CD4-positive, alpha-beta T cell treated with Interferon gamma for 1 hour (primary cell): ENCODE data around the gene LRCH2.
"Not testable (repeated sequence)": the region's sequence is repeated elsewhere in the genome, so short reads cannot be mapped to it uniquely, and the experiment has no call there.

Experiments
- DNase-seq: peaks from one replicate; pipeline ENCODE4 v3.0.0-alpha.2; 2020

The LRCH2 gene

GRCh38 chrX:115233497-115234455, at the start of gene LRCH2:
LRCH2 (minus strand) TSS chrX:115234096; CDS start chrX:115234041, 55 bp downstream.
- no peak for DNase-seq

GRCh38 chrX:115269051-115269683, 35.3 kb upstream of the LRCH2 start:
- no peak for DNase-seq

- DNase-seq = no peak
Measured at GRCh38 chrX:115268421-115268820, 34.5 kb upstream of the LRCH2 start.

GRCh38 chrX:115266300-115266699, 32.4 kb upstream of the LRCH2 start:
- DNase-seq = no peak

- no peak for DNase-seq
Measured at GRCh38 chrX:115264009-115264408, 30.1 kb upstream of the LRCH2 start.

- DNase-seq = no peak
Measured at GRCh38 chrX:115261148-115261547, 27.3 kb upstream of the LRCH2 start.

GRCh38 chrX:115260330-115260729, 26.4 kb upstream of the LRCH2 start:
- DNase-seq = no peak

GRCh38 chrX:115259238-115259875, 25.5 kb upstream of the LRCH2 start:
- no peak for DNase-seq

GRCh38 chrX:115257711-115258110, 23.8 kb upstream of the LRCH2 start:
- no peak for DNase-seq

- DNase-seq = no peak
Measured at GRCh38 chrX:115255003-115255402, 21.1 kb upstream of the LRCH2 start.

GRCh38 chrX:115251458-115252233, 17.8 kb upstream of the LRCH2 start:
- no peak for DNase-seq

- no peak for DNase-seq
Measured at GRCh38 chrX:115237056-115237455, 3.2 kb upstream of the LRCH2 start.

- DNase-seq = no peak
Measured at GRCh38 chrX:115236560-115236959, 2.7 kb upstream of the LRCH2 start.

GRCh38 chrX:115234461-115234860, 565 bp upstream of the LRCH2 start:
- no peak for DNase-seq

- DNase-seq = no peak
Measured at GRCh38 chrX:115232933-115233496, 881 bp downstream of the LRCH2 start.

- no peak for DNase-seq
Measured at GRCh38 chrX:115229337-115230003, 4.4 kb downstream of the LRCH2 start.

GRCh38 chrX:115226929-115227328, 7.0 kb downstream of the LRCH2 start:
- no peak for DNase-seq

- DNase-seq = not testable (repeated sequence)
Measured at GRCh38 chrX:115217346-115217745, 16.6 kb downstream of the LRCH2 start.

GRCh38 chrX:115214605-115215004, 19.3 kb downstream of the LRCH2 start:
- no peak for DNase-seq

GRCh38 chrX:115214151-115214550, 19.7 kb downstream of the LRCH2 start:
- no peak for DNase-seq

- DNase-seq = not testable (repeated sequence)
Measured at GRCh38 chrX:115209547-115209946, 24.3 kb downstream of the LRCH2 start.

- no peak for DNase-seq
Measured at GRCh38 chrX:115204040-115204439, 29.9 kb downstream of the LRCH2 start.
